CD4-positive, alpha-beta T cell treated with Interleukin-6 for 4 hours (primary cell): ENCODE measurements around the gene AKR1C2.
"Not testable (repeated sequence)": the region's sequence is repeated elsewhere in the genome, so short reads cannot be mapped to it uniquely, and the experiment has no call there.

ENCODE experiments used
- DNase-seq: peaks from one replicate; pipeline ENCODE4 v3.0.0-alpha.2; 2020; ENCODE audit warnings: mixed read lengths

AKR1C2 gene

DNA sequence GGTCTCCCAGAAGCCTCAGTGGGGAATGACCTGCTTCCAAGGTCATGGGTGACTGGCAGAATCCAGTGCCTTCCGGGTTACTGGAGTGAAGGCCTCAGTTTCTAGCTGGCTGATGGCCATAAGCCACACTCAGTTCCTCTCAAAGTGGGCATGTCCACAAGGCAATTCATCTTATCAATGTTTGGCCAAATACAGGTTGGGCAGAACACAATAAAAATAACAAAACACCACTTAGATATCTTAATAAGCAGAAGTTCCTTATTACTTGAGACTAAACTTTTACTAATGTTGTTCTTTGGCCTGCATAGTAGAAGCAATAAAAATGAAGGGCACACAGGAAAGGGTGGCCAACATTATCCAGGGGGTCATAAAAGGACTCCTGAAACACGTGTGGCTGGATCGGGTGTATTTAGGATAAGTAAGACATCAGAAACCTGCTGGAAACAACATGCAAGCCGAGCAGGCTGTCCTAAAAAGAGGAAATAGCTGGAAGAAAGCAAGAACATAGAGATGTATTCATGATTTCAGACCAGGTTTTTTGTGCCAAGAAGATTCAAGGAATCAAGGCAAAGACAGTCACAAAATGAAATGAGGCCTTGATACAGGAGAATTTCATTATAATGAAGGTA is 19.6 kb upstream of the AKR1C2 start:
- DNase-seq: no peak

GRCh38 chr10:5021624-5022290 is 18.1 kb upstream of the AKR1C2 start:
- DNase-seq: not testable (repeated sequence)

DNA sequence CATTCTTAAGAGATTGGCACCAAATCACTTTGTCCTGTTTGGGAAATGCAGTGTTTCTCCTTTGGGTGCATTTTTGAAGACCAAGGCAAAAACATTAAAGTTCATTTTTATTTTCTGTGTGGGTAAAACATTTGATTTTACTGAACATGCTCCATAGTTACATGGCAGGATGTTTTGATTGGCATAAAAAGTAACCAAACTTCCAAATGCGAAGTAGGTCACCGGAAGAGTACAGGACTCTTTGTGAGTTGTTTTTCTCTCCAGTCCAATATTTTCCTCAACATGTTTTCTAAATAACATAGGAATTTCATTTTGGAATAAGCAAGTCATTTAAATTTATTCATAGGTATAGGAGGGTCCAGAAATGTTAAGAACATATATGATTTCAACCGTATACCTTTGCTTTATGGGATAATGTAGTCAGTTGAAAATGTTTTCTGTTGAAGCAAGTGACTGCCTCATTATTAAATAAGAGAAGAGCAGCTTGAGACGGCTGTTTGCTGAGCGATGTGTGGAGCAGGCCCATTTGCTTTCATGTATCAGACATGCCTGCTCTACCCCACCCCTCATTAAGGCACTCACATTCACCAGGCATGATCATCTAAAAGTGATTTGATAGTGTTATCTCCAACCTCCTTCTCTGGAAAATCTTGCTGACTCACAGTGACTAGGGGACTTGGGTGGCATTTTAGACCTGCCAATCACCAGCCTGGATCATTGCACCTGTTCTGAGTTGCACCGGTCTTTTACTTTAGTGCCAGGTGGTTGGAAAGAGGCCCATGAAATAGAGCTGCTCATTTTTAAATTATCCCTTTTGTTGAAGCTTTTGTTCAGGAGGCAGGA is 16.3 kb upstream of the AKR1C2 start:
- DNase-seq: not testable (repeated sequence)

DNA sequence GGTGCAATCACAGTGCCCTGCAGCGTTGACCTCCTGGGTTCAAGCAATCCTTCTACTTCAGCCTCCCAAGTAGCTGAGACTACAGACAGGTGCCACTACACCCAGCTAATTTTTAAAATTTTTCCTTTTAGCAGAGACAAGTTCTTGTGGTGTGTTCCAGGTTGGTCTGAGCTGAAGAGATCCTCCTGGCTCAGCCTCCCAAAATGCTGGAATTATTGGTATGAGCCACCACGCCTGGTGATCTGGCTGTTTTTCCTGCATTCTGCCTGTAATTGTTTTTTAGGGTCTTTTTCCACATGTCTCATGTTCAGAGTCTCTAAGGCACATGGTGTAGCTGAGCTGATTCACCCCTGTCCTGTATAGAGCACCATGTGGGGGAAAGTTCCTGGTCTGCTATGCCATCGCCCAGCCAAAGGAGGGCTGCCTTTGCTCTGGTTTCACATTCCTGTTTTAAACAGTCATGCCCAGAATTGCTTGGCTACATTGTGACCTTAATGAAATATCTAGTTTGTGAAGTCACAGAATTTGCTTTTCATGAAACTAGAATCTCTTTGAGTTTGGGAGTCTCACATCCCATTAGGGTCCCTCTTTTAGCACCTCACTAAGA is 15.1 kb upstream of the AKR1C2 start:
- not testable (repeated sequence) for DNase-seq

- no peak for DNase-seq
Observed at GRCh38 chr10:5018134-5018533, 14.5 kb upstream of the AKR1C2 start.

GRCh38 chr10:5014936-5015335 is 11.3 kb upstream of the AKR1C2 start:
- no peak for DNase-seq

DNA sequence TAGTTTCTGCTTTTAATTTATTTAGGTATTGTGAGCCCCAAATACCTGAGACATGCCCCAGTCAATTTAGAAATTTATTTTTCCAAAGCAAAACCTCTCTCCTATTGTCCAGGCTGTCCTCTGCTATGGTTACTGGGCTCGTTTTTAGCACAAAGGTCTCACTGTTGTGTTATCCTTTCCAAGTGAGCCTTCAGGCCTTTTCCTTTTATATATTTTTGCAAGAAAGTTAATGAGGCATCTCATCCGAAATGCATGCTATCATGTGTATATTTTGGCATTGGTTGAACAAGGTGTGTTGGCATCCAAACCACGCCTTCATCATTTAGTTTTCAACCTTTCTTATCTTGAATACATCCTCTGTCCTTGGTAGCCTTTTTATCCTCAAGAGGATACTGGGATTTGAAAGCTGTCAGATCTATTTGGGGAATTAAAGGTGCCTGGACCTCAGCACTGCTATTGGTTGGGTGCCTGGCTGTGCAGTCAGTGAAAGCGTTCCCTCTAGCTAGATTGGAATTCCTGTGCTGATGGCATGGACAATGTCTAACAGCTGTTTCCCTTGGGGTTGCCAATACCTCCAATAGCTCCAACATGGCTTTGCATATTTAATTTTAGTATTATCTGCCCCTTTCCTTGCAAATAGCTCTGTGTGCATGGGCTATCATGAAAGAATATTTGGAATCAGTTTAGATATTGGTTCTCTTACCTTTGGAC is 10.7 kb upstream of the AKR1C2 start:
- DNase-seq: not testable (repeated sequence)

- DNase-seq: no peak
Observed at GRCh38 chr10:5013385-5013784, 9.7 kb upstream of the AKR1C2 start.

DNA sequence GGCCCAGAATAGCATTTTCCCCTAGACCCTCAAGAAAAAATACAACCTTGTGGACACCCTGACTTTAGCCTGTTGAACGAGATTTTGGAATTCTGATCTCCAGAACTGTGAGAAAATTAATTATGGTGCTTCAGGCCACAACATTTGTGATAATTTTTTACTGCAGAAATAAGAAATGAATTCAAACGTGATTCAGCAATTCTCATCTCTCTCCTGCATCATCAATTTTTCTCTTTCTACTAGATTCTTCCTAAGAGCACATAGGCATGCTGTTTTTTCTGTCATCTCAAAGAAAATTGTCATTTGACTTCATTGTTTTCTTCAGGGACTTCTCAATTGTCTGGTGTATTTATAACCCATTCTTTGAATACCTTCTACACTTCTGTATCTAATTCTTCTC is 8.9 kb upstream of the AKR1C2 start:
- DNase-seq: no peak

DNA sequence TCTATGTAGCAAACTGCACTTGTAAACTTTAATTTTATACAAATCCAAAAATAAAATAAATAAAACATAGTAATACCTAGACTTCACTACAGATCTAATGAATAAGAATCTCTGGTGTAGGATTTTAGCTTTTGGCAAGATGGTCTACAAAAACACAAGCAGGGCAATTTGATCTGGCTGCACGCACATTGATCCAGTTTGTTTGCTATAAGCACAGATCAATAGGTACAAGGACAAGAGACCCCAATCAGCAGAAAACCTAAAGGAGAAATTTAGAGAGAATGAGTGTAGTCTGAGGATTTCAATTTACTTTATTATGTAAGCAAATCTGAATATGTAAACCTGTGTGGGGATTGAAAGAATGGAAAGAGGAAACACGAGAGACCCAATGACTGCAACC is 7.7 kb upstream of the AKR1C2 start:
- not testable (repeated sequence) for DNase-seq

DNA sequence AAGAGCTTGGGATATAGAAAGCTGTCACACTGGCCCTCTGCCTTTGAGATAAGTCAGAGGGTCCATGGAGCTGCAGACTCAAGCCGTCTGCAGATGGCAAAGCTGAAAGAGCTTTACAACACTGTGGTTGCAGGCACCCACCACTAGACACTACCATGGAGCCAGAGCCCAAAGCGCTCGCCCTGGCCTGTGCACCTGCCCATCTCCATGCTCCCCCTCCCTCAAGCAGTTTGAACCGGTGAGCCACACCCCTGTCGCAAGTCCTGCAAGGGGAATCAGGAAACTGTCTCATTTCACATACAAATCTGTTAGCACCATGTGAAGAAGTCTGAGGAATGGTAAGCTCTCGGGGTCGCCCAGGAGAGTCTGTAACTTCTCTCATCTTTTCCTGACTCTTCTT is 6.4 kb upstream of the AKR1C2 start:
- not testable (repeated sequence) for DNase-seq

DNA sequence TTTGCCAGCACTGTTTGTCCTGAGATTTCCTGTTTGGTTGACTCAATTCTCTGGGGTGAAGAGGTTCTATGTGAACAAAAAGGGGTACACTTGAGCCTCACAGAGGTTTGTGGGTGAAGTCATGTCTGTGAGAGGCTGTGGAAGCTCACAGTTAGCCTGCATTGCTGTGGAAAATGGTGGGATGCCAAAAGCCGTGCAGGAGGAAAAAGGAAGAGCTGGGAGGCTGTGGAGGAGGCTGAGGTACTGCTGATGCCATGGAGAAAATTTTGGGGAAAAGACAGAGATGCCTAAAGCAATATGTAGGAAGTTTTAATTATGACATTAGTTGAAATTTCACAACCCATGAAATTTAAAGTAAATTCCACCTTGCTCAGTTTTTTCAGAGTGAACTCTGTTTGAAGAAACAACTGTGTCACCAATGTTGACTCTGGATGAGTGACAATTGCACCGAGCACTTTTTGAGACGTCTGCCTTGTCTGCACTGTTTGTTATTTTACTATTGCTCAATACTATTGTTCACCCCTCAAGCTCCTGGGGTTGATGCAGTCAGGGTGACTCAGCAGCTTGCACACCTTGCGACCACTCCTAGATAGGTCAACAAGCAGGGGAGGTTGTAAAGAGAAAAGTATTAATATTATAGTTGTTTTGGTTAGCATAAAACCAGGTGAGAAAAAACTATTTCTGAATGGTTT is 5.3 kb upstream of the AKR1C2 start:
- DNase-seq: not testable (repeated sequence)

GRCh38 chr10:5004501-5004900 is 844 bp upstream of the AKR1C2 start:
- DNase-seq: not testable (repeated sequence)

DNA sequence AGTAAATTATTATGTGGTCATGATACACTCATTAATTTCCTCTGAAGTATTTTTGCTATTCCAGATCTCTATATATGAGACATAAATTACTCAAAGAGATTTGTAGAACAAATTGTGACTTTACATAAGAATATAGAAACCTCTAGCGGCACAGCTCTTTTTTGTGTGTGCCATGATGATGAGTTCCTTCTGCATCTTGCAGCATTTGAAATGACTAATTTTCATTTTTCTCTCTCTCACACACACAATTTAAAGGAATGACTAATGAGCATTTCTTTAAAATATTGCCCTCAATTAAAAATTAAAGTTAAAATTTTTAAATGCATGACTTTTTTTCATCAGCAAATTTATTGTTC is 351 bp upstream of the AKR1C2 start:
- DNase-seq: not testable (repeated sequence)

DNA sequence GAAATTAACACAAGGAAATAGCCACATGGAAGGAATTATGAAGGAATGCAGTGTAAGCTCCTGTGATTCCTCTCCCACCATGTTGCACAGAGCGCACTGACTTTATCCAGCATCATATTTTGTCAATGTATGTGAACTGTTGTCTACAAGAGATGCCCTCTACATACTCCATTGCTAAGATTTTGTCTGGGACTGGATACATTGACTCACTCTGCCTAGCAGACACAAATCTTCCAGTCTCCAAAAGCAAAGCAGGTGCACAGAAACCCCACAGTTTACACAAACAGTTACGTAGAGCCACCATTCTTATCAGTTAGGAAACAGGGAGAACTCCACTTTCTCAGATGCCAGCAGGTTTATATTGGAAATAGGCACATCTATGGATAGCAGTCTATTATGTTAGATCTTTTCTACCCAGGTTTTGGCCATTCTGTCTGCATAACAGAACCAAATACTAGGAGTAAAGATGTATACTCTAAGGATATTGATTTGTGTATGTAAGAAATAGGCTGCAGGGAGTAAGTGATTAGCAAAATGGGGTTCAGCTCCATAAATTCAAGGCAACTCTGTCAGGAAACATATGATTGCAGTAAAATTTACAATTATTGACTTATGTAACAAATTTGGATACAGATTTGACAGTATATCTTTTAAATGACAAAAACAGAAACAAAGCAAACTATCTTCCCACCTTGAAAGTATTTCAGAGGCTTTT is 1.5 kb downstream of the AKR1C2 start:
- no peak for DNase-seq

DNA sequence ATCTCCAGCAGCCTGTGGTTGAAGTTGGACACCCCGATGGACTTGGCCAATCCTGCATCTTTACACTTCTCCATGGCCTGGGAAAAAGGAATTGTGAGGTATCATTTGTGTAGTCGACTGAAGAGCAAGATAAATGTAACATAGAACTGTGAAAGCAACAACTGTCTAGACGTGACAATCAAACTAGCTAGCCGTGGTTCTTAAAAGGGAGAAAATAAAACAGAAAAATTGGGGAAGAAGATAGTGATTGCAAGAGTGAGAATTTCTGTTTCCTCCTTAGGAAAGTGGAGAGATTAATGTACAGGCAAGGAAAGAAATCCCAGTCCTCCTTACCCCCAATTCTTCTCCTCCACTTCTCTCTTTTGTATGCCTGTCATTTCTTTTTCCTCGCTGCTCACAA is 5.0 kb downstream of the AKR1C2 start:
- no peak for DNase-seq

- not testable (repeated sequence) for DNase-seq
Observed at GRCh38 chr10:4994260-4994659, 9.4 kb downstream of the AKR1C2 start.

GRCh38 chr10:4992564-4992963 is 11.1 kb downstream of the AKR1C2 start:
- not testable (repeated sequence) for DNase-seq

DNA sequence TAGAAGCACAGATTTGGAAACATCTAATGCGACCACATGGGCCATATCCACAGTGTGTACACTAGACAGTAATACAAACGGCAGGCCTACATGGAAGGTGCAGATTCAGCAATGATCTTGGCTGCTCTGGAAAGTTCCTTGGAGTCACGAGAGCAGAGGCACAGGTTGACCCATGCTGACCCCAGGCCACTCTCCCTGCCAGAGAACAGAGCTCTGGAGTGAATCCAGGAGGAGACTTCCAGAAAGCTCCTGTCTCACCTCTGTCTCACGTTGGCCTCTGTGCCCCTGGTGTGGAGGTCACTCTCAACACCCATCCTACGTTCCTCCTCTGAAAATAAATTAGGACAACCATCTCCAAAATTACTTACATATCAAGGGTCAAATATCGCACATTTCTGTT is 12.2 kb downstream of the AKR1C2 start:
- DNase-seq: not testable (repeated sequence)

DNA sequence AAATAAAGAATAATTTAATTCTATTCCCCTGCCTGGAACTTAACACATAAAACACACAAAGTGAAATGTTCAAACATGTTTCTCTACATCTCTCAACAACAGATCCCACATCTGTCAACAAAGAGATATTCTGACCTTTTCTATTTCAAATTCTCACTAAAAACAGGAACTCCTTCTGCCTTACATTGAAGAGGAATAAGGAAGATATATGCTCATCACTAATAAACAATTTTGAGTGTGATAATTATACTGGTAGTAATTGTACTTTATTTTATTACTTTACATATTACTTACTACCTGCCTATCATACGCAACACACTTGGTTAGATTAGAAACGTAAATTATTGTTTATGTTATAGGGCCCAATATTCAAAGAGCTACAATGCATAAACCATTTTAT is 13.4 kb downstream of the AKR1C2 start:
- DNase-seq: no peak

DNA sequence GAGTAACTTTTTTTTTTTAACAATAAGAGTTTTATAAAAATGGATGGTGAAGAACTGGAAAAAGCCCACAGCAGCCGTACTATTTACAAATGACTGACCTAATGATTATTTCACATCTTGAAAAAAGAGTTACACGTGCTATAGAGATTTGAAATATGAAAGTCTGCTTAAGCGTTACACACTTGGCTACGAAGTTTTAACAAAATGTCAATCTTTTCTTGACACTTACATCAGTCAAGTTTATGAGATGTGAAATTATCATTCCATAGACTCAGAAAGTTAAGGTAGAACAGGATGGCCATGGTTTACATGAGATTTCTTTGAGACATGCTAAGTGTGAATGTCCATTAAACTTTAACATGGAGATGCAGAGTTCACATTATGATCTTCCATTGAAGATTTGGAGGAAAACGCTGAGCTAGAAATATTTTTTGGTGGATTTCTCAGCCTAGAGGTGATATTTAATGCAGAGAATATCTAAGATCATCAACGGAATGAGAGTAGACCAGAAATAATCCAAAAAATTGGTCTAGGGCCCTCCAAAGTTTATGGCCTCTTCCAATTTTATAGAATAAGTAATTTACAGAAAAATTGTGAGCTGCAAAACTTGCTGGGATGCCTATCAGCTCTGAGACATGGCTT is 15.5 kb downstream of the AKR1C2 start:
- not testable (repeated sequence) for DNase-seq
